Lower lobe of right lung (tissue), 2 donors: Measurements from ENCODE around the gene TMEM63B. TPM values are rescaled to one million over a fixed set of nuclear protein-coding genes. Genes with fewer than 3 reads are reported as not detected.
"Not testable (repeated sequence)": the region's sequence is repeated elsewhere in the genome, so short reads cannot be mapped to it uniquely, and the experiment has no call there.

Source experiments
- ATAC-seq, 2 donors: fragments of 200-7000 bp; cut with Tn5 transposase; one replicate each; pipeline ENCODE4 v1.9.1; 2020 to 2022; ENCODE audit warnings: mild to moderate bottlenecking in 2 of 2, moderate library complexity in 2 of 2
- DNase-seq: peaks from one replicate; pipeline ENCODE4 v3.0.0-alpha.2; 2020
- H3K27ac ChIP-seq: fragments of 200-600 bp; one replicate; pipeline ENCODE4 v1.8.0; 2022
- H3K27me3 ChIP-seq: fragments of 200-600 bp; one replicate; pipeline ENCODE4 v1.8.0; 2022; ENCODE audit warnings: low read depth
- H3K36me3 ChIP-seq: fragments of 200-600 bp; one replicate; pipeline ENCODE4 v1.8.0; 2022; ENCODE audit warnings: mild to moderate bottlenecking
- H3K4me1 ChIP-seq: fragments of 200-600 bp; one replicate; pipeline ENCODE4 v1.8.0; 2022
- H3K4me3 ChIP-seq: fragments of 200-600 bp; one replicate; pipeline ENCODE4 v1.8.0; 2022; ENCODE audit warnings: mild to moderate bottlenecking
- H3K9me3 ChIP-seq: fragments of 200-600 bp; one replicate; pipeline ENCODE4 v1.8.0; 2022
- CTCF ChIP-seq: fragments of 200-600 bp; IDR thresholded peaks from one replicate; pipeline ENCODE4 v1.8.0; 2022; ENCODE audit warnings: antibody characterized with exemption, mild to moderate bottlenecking
- intact Hi-C: fragments of 100-400 bp; cut with DNase I; formaldehyde crosslinking; loops from one replicate; pipeline ENCODE4 v1.11.0; 2022
- total RNA-seq: library from RNA; stranded (reverse); fragmentation: NEBNext Ultra II Directional; extraction: Animal tissue kit (Norgen Biotek cat#: 25700); gene quantifications from one replicate; pipeline ENCODE4 v1.2.1, GENCODE V29; 2021
- donor health status: DM: no; HTN: yes; CAD: no; lungs with severe emphysema.

Gene TMEM63B
- total RNA-seq, 1 donor from 2014 or later, result 99.2 TPM

GRCh38 chr6:44192428-44193041 lies 65.2 kb downstream of the TMEM63B start:
- peak overlapping the region; percentile 18 for H3K27ac ChIP-seq
- intact Hi-C loops, result no loop called here
- TF ChIP-seq CTCF, result no peak
- H3K4me1 ChIP-seq, result no peaks in the 10 kb centered on the region
- peak overlapping the region; percentile 28 for H3K4me3 ChIP-seq
- no peaks in the 10 kb centered on the region for H3K27me3 ChIP-seq
- no peaks in the 10 kb centered on the region for H3K9me3 ChIP-seq
- DNase-seq (no peak), ATAC-seq (peak; percentile 56 to 79)
- H3K36me3 ChIP-seq, result no peaks in the 10 kb centered on the region

GRCh38 chr6:44193307-44193910 lies 66.1 kb downstream of the TMEM63B start:
- Histone ChIP-seq H3K27ac (no peak overlapping the region), H3K4me1 (no peaks in the 10 kb centered on the region), H3K9me3 (no peaks in the 10 kb centered on the region), H3K4me3 (no peak overlapping the region), H3K36me3 (no peaks in the 10 kb centered on the region), H3K27me3 (no peaks in the 10 kb centered on the region)
- TF ChIP-seq CTCF, result no peak
- DNase-seq (no peak), ATAC-seq (no peak)
- intact Hi-C loops, result no loop called here

- intact Hi-C loops, result no loop called here
- no peak overlapping the region for H3K4me3 ChIP-seq
- H3K27me3 ChIP-seq, result no peaks in the 10 kb centered on the region
- no peaks in the 10 kb centered on the region for H3K9me3 ChIP-seq
- no peak for ATAC-seq
- H3K27ac ChIP-seq, result no peak overlapping the region
- no peak for TF ChIP-seq CTCF
- no peaks in the 10 kb centered on the region for H3K36me3 ChIP-seq
- DNase-seq, result no peak
- H3K4me1 ChIP-seq, result no peaks in the 10 kb centered on the region
These were observed 67.0 kb downstream of the TMEM63B start for GRCh38 chr6:44194326-44194725.

GRCh38 chr6:44196351-44196750 lies 69.0 kb downstream of the TMEM63B start:
- DNase-seq, H3K36me3 ChIP-seq, intact Hi-C loops, ATAC-seq, H3K4me1 ChIP-seq, H3K9me3 ChIP-seq, H3K27me3 ChIP-seq, H3K4me3 ChIP-seq, H3K27ac ChIP-seq: not testable (repeated sequence)

- H3K4me1 ChIP-seq, result no peaks in the 10 kb centered on the region
- no peaks in the 10 kb centered on the region for H3K9me3 ChIP-seq
- DNase-seq (no peak), ATAC-seq (no peak)
- TF ChIP-seq CTCF, result no peak
- no peaks in the 10 kb centered on the region for H3K27me3 ChIP-seq
- no peak overlapping the region for H3K4me3 ChIP-seq
- no peaks in the 10 kb centered on the region for H3K36me3 ChIP-seq
- intact Hi-C loops, result no loop called here
- no peak overlapping the region for H3K27ac ChIP-seq
These were observed 71.3 kb downstream of the TMEM63B start for GRCh38 chr6:44198684-44199083.

- ATAC-seq (no peak), DNase-seq (no peak)
- TF ChIP-seq CTCF, result no peak
- Histone ChIP-seq H3K4me1 (no peaks in the 10 kb centered on the region), H3K36me3 (no peaks in the 10 kb centered on the region), H3K27ac (no peak overlapping the region), H3K27me3 (no peaks in the 10 kb centered on the region), H3K9me3 (no peaks in the 10 kb centered on the region), H3K4me3 (no peak overlapping the region)
- intact Hi-C loops, result no loop called here
These were observed 72.5 kb downstream of the TMEM63B start for GRCh38 chr6:44199883-44200282.
